ENCODE results near the gene STAT1. TPM values are rescaled to one million over a fixed set of nuclear protein-coding genes. Genes with fewer than 3 reads are reported as not detected.

Gene STAT1
- total RNA-seq, 2 donors from 2014 or later: 54.1 to 91.7 TPM

- no peak for ATAC-seq
- intact Hi-C loops (cut with DNase I, micrococcal nuclease): no loop called here
- DNase-seq: no peak
These were observed 22.4 kb upstream of the STAT1 start for GRCh38 chr2:191036363-191036762.

GRCh38 chr2:191032588-191033429, 18.8 kb upstream of the STAT1 start:
- intact Hi-C loops (cut with DNase I, micrococcal nuclease): loop anchor here in 1 of 2 donors (5.0 kb wide), 1 partner anchor 251 kb away; no protein-coding TSS in a partner anchor
- DNase-seq (no peak), ATAC-seq (no peak)

DNA sequence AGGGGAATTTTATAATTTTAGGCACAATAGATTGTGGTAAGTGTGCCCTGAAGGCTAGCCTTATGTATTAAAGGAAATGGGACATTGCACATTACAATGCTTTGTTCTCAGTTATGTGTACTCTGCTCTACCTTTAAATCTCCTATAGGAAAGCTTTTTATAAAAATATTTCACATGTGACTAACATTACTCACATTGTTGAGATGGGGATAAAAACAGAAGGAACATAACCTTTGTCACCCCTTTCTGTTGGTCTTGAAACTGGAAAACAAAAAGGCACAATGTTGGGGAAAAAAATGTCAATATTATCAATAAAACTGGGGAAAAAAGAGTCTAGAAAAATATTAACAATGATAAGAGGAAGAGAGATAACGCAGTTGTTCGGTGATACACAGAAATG, 17.3 kb upstream of the STAT1 start:
- ATAC-seq (no peak), DNase-seq (no peak)
- intact Hi-C loops (cut with DNase I, micrococcal nuclease): loop anchor here in 1 of 2 donors (5.0 kb wide), 1 partner anchor 249 kb away; no protein-coding TSS in a partner anchor

GRCh38 chr2:191030521-191031154, 16.7 kb upstream of the STAT1 start:
- no peak for DNase-seq
- peak; percentile 67 for ATAC-seq
- intact Hi-C loops (cut with DNase I, micrococcal nuclease): loop anchor here in 1 of 2 donors (5.0 kb wide), 1 partner anchor 248 kb away; no protein-coding TSS in a partner anchor

- ATAC-seq (no peak), DNase-seq (no peak)
- intact Hi-C loops (cut with DNase I, micrococcal nuclease): no loop called here
These were observed 15.4 kb upstream of the STAT1 start for GRCh38 chr2:191029280-191029950.

GRCh38 chr2:191026377-191026776, 12.4 kb upstream of the STAT1 start:
- intact Hi-C loops (cut with DNase I, micrococcal nuclease): no loop called here
- DNase-seq: no peak
- no peak for ATAC-seq

DNA sequence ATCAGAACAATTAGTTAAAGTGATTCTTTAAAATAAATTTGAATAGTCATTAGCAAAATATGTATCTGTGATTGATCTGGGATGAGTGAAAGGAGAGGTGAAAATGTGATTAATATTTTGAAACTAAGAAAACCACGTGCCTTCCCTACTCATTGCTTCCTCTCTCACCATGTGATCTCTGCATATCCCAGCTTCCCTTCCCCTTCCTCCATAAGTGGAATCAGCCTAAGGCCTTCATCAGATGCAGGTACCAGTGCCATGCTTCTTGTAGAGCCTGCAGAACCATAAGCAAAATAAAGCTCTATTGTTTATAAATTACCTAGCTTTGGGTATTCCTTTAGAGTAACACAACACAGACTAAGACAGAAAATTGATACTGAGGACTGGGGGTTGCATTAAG, 11.2 kb upstream of the STAT1 start:
- ATAC-seq: no peak
- intact Hi-C loops (cut with DNase I, micrococcal nuclease): no loop called here
- DNase-seq: no peak

GRCh38 chr2:191023235-191023679, 9.3 kb upstream of the STAT1 start:
- ATAC-seq (no peak), DNase-seq (no peak)
- intact Hi-C loops (cut with DNase I, micrococcal nuclease): no loop called here

GRCh38 chr2:191020742-191021381, 6.9 kb upstream of the STAT1 start:
- DNase-seq (peak; percentile 31 to 36), ATAC-seq (peak; percentile 31)
- intact Hi-C loops (cut with DNase I, micrococcal nuclease): no loop called here

GRCh38 chr2:191020221-191020741, 6.3 kb upstream of the STAT1 start:
- intact Hi-C loops (cut with DNase I, micrococcal nuclease): no loop called here
- ATAC-seq (peak; percentile 97), DNase-seq (peak; percentile 93 to 94)

- DNase-seq: no peak
- intact Hi-C loops (cut with DNase I, micrococcal nuclease): no loop called here
- ATAC-seq: no peak
These were observed 5.4 kb upstream of the STAT1 start for GRCh38 chr2:191019376-191019775.

GRCh38 chr2:191018643-191019119, 4.7 kb upstream of the STAT1 start:
- intact Hi-C loops (cut with DNase I, micrococcal nuclease): no loop called here
- DNase-seq (no peak), ATAC-seq (no peak)

DNA sequence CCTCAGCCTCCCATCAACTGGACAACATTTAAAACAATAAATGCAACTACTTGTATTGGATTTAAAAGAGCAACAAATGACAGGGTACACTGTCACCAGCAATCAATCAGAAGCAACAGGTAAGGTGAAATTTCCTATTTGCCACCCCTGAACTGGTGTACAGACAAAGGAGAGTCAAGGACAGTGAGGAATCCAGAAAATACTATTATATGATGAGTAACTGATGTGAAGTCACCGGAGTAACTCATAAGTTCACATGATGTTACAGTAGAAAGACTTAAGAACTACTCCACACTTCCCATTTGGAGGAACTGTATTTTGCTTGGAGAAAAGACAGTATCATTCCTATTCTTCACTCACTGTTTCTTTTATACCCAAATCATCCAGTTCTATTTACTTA, 4.1 kb upstream of the STAT1 start:
- intact Hi-C loops (cut with DNase I, micrococcal nuclease): no loop called here
- ATAC-seq (no peak), DNase-seq (no peak)

DNA sequence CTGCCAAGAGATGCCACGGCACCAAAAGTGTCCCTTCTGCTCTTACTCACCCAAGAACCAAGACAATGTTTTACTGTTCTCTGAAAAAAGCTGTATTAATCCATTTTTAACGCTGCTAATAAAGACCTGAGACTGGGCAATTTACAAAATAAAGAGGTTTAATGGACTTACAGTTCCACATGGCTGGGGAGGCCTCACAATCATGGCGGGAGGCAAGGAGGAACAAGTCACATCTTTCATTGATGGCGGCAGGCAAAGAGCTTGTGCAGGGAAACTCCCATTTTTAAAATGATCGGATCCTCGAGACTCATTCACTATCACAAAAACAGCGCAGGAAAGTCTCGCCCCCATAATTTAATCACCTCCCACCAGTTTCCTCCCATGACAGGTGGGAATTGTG, 1.9 kb upstream of the STAT1 start:
- intact Hi-C loops (cut with DNase I, micrococcal nuclease): no loop called here
- ATAC-seq (no peak), DNase-seq (no peak)

GRCh38 chr2:191015239-191015638, 1.3 kb upstream of the STAT1 start:
- no peak for ATAC-seq
- no peak for DNase-seq
- intact Hi-C loops (cut with DNase I, micrococcal nuclease): no loop called here

GRCh38 chr2:191014653-191015020, 666 bp upstream of the STAT1 start:
- intact Hi-C loops (cut with DNase I, micrococcal nuclease): no loop called here
- DNase-seq (no peak), ATAC-seq (no peak)

DNA sequence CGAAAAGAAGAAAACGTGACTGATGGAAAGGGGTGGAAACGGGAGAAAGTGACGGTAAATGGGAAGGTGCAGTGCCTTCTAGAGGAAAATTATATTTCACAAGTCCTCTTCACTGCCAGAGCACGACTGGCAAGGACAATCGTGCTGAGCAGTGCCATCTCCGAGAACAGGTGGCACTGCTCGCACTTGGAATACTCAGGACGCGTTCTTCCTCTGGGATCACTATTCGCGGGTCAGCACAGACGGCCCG, 364 bp downstream of the STAT1 start:
- intact Hi-C loops (cut with DNase I, micrococcal nuclease): no loop called here
- ATAC-seq (no peak), DNase-seq (no peak)

GRCh38 chr2:191012845-191013681, 908 bp downstream of the STAT1 start:
- DNase-seq (no peak), ATAC-seq (peak; percentile 30)
- intact Hi-C loops (cut with DNase I, micrococcal nuclease): no loop called here

All from left colon (tissue), 2 donors.